Parathyroid adenoma (tissue), 2 donors: ENCODE results near the gene PROCR.

Experiments
- H2AFZ ChIP-seq: fragments of 300-600 bp; sonication (generic); one replicate; pipeline ENCODE4 v1.7.0; 2017; ENCODE audit warnings: antibody characterized with exemption, mild to moderate bottlenecking
- H3K27ac ChIP-seq: fragments of 300-600 bp; sonication (generic); one replicate; pipeline ENCODE4 v1.7.0; 2017
- H3K27me3 ChIP-seq: fragments of 300-600 bp; sonication (generic); one replicate; pipeline ENCODE4 v1.7.0; 2017; ENCODE audit warnings: low read length; ENCODE audit not compliant: control insufficient read depth, insufficient read depth
- H3K36me3 ChIP-seq: fragments of 300-600 bp; sonication (generic); one replicate; pipeline ENCODE4 v1.7.0; 2017; ENCODE audit warnings: low read length; ENCODE audit not compliant: control insufficient read depth, insufficient read depth
- H3K4me1 ChIP-seq: fragments of 300-600 bp; sonication (generic); one replicate; pipeline ENCODE4 v1.7.0; 2017; ENCODE audit warnings: control low read depth
- H3K4me2 ChIP-seq: fragments of 300-600 bp; sonication (generic); one replicate; pipeline ENCODE4 v1.7.0; 2017; ENCODE audit warnings: low read length
- H3K4me3 ChIP-seq: fragments of 300-600 bp; sonication (generic); one replicate; pipeline ENCODE4 v1.7.0; 2017; ENCODE audit warnings: low read depth, low read length
- H3K79me2 ChIP-seq: fragments of 300-600 bp; sonication (generic); one replicate; pipeline ENCODE4 v1.7.0; 2017; ENCODE audit warnings: control low read depth
- H3K9ac ChIP-seq: fragments of 300-600 bp; sonication (generic); one replicate; pipeline ENCODE4 v1.7.0; 2017; ENCODE audit warnings: mild to moderate bottlenecking
- H3K9me3 ChIP-seq: fragments of 300-600 bp; sonication (generic); one replicate; pipeline ENCODE4 v1.7.0; 2017; ENCODE audit warnings: low read length; ENCODE audit not compliant: control insufficient read depth
- TF ChIP-seq, protein P1 (sequence below): fragments of 300-600 bp; sonication (generic); IDR thresholded peaks from one replicate; pipeline ENCODE4 v1.7.0; 2017; ENCODE audit warnings: antibody characterized with exemption, mild to moderate bottlenecking
- donor health status: primary hyperparathyroidism.

PROCR gene

DNA sequence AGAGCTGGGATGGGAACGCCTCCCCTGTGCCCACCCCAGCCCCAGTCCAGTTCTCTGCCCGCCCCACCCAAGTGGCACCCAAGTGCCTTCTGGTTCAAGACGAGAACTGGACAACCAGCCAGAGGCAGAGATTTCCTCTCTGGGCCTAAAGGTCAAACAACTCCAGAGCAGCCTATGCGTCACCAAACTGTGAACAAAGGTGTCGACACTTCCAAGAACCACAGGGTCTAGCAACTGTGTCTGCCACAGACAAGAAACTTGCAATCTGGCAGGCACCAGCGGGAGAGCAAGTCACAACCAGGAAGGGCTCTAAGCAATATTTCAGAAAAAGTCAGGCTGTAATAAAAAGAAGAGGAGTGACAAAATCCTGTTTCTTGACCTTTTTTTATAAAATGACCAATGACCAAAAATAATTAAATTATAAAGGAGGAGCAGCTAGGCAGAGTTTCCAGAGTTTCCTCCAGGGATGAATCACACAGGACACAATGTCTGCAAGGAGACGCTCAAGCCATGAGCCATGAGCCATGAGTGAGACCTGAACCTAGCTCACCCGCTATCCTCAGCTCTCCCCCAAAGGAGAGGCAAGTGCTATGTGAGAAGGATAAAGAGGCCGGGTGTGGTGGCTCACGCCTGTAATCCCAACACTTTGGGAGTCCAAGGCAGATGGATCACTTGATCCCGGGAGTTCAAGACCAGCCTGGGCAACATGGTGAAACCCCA, 35.8 kb upstream of the PROCR start:
- Histone ChIP-seq H3K4me1 (no peaks in the 10 kb centered on the region), H3K36me3 (no peaks in the 10 kb centered on the region), H3K79me2 (no peaks in the 10 kb centered on the region), H3K27ac (peak overlapping the region; percentile 34), H3K9ac (no peak overlapping the region), H3K27me3 (no peaks in the 10 kb centered on the region), H3K9me3 (no peaks in the 10 kb centered on the region), H3K4me2 (no peak overlapping the region), H3K4me3 (no peak overlapping the region), H2AFZ (no peak overlapping the region)
- TF ChIP-seq, protein P1, sequence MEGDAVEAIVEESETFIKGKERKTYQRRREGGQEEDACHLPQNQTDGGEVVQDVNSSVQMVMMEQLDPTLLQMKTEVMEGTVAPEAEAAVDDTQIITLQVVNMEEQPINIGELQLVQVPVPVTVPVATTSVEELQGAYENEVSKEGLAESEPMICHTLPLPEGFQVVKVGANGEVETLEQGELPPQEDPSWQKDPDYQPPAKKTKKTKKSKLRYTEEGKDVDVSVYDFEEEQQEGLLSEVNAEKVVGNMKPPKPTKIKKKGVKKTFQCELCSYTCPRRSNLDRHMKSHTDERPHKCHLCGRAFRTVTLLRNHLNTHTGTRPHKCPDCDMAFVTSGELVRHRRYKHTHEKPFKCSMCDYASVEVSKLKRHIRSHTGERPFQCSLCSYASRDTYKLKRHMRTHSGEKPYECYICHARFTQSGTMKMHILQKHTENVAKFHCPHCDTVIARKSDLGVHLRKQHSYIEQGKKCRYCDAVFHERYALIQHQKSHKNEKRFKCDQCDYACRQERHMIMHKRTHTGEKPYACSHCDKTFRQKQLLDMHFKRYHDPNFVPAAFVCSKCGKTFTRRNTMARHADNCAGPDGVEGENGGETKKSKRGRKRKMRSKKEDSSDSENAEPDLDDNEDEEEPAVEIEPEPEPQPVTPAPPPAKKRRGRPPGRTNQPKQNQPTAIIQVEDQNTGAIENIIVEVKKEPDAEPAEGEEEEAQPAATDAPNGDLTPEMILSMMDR, result no peak

DNA sequence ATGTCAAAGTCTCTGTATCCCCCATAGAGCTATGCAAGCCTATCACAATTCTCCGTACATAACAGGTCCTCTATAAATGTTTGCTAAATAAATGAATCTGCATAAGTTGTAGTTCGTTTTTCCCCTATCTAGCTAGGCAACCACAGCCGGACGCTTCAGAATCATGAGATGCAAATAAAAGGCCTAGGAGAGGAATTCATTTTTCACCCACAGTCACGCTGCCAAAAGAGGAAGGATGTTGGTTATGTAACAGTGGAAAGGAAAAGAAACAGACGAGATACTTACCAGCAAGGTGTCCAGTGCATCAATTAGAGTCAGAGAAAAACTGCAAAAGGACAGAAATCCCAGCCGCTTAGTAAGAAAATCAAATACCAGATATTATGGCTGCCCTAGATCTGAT, 27.2 kb upstream of the PROCR start:
- H3K27me3 ChIP-seq, result no peaks in the 10 kb centered on the region
- no peak overlapping the region for H2AFZ ChIP-seq
- H3K4me2 ChIP-seq, result no peak overlapping the region
- no peaks in the 10 kb centered on the region for H3K9me3 ChIP-seq
- H3K79me2 ChIP-seq, result no peaks in the 10 kb centered on the region
- TF ChIP-seq, protein P1, result no peak
- H3K4me3 ChIP-seq, result no peak overlapping the region
- no peak overlapping the region for H3K27ac ChIP-seq
- H3K9ac ChIP-seq, result no peak overlapping the region
- peaks cover 5% of the 10 kb centered on the region for H3K4me1 ChIP-seq
- no peaks in the 10 kb centered on the region for H3K36me3 ChIP-seq

DNA sequence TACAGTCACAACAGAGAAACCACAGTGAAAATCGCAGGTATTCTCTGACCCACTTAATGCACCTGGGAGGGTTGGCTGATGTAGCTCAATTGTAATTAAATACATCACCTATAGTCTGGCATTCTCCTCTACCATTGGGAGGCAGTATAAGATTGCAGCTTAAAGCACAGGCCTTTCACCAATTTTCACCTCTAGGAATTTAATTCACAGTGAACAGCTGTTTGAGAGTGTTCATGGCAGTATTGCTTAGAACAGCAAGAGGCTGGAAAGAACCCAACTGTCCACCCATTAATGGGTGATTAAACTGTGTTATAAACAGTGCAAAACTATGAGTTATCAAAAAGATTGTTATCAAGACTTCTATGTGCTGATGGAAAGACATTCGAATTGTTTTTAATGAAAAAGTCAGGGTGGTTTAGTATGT, 26.7 kb upstream of the PROCR start:
- no peak overlapping the region for H3K27ac ChIP-seq
- no peak overlapping the region for H3K9ac ChIP-seq
- H3K27me3 ChIP-seq, result no peaks in the 10 kb centered on the region
- no peaks in the 10 kb centered on the region for H3K79me2 ChIP-seq
- TF ChIP-seq, protein P1, result peak; percentile 67
- H3K4me2 ChIP-seq, result no peak overlapping the region
- H3K36me3 ChIP-seq, result no peaks in the 10 kb centered on the region
- H2AFZ ChIP-seq, result no peak overlapping the region
- H3K9me3 ChIP-seq, result no peaks in the 10 kb centered on the region
- H3K4me1 ChIP-seq, result peaks cover 5% of the 10 kb centered on the region
- no peak overlapping the region for H3K4me3 ChIP-seq

DNA sequence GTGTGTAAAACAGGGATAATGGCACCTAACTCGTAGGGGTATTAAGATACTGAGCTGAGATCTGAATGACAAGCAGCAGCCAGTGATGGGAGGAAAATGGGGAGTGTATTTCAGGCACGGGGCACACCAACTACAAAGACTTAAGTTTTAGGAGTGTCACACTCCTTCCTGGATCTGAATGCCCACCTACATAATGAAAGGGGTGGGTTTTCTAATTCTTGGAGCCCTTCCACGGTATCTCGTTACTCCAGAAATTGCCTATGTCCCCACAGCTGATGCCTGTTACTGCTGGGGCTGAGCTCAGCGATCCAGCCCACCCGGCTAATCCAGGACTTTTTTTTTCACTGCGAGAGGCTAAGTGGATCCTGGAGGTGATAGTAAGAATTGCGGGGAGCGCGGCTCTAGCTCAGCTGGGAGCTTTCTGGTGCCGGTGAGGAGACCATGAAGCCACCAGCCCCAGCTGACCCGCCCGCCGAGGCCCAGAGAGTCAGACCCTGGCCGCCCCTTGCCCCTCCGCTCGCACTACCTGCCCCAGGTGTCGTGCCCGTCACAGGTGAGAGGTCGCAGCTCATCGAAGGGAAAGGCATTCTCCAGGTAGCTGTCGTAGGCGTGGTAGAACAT, 25.5 kb upstream of the PROCR start:
- Histone ChIP-seq H3K4me2 (peak overlapping the region; percentile 94), H3K4me3 (peak overlapping the region; percentile 93), H3K27me3 (no peaks in the 10 kb centered on the region), H3K9me3 (no peaks in the 10 kb centered on the region), H3K36me3 (no peaks in the 10 kb centered on the region), H3K79me2 (no peaks in the 10 kb centered on the region), H3K9ac (peak overlapping the region; percentile 43), H3K4me1 (peaks cover 5% of the 10 kb centered on the region), H3K27ac (peak overlapping the region; percentile 69), H2AFZ (peak overlapping the region; percentile 85)
- TF ChIP-seq, protein P1, result no peak
